Gastroesophageal sphincter (tissue), 3 donors: ENCODE measurements around the gene CTTN.

Source experiments
- CTCF ChIP-seq, 4 experiments: fragments of 200-600 bp in 2 of 4; fragments of 450-650 bp in 2 of 4; sonication (generic) in 1 of 4; IDR thresholded peaks; one replicate each; pipeline ENCODE4 v1.5.1; 2017 to 2019; ENCODE audit warnings: antibody characterized with exemption in 4 of 4, mild to moderate bottlenecking in 2 of 4, moderate library complexity in 2 of 4
- POLR2AphosphoS5 ChIP-seq: sonication (generic); formaldehyde crosslinking; IDR thresholded peaks from one replicate; pipeline ENCODE4 v1.6.1; 2017; ENCODE audit warnings: antibody characterized with exemption

GRCh38 chr11:70378506-70379134 lies 19.7 kb upstream of the CTTN start:
- TF ChIP-seq POLR2AphosphoS5, result no peak
- no peak for TF ChIP-seq CTCF (IDR thresholded peaks at IDR 0.05)
